ENCODE results near the gene ACAT2. TPM values are rescaled to one million over a fixed set of nuclear protein-coding genes. Genes with fewer than 3 reads are reported as not detected.

The ACAT2 gene
- total RNA-seq, 1 experiment from 2014 or later, result 156 TPM

DNA sequence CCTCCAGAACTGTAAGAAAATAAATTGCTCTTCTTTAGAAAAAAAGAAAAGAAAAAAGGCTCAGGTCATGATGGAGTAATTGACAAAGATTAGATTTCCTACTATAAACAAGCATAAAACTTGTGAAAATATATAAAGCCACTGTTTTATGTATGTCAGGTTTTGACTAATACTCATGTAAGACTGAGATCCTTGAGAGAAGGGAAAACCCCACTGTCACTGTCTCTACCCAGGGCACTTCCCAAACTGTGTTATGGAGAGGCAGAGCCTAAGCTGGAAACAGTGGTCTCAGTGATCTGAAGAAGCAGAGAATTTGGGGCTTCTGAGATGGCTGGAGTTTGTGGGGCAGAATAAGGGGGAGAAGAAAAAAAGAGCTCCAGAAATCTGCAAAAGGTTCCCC is 7.6 kb downstream of the ACAT2 start:
- H3K9ac ChIP-seq (ENCODE audit: extremely low read depth, insufficient read length, low read length), result no peak overlapping the region
- H2BK5ac ChIP-seq (ENCODE audit: insufficient read length, low read length), result no peak overlapping the region
- no peak overlapping the region for H3K14ac ChIP-seq (ENCODE audit: insufficient read depth, low read length)
- no peak overlapping the region for H4K5ac ChIP-seq (ENCODE audit: insufficient read length, low read depth, low read length)
- H3K36me3 Mint-ChIP-seq (ENCODE audit: insufficient read depth in 1 of 3, low read depth in 3 of 3), result peaks cover 68 to 94% (median 90%) of the 10 kb centered on the region in 3 experiments
- H3T11ph ChIP-seq (ENCODE audit: low read length), result no peak overlapping the region
- H3K23me2 ChIP-seq (ENCODE audit: insufficient read length, low read depth, low read length, poor library complexity, severe bottlenecking), result no peaks in the 10 kb centered on the region
- no peak overlapping the region for H3K23ac ChIP-seq (ENCODE audit: insufficient read length, low read depth, low read length)
- H4K91ac ChIP-seq (ENCODE audit: insufficient read length, low read depth, low read length), result no peak overlapping the region
- no peak overlapping the region for H3K27ac Mint-ChIP-seq
- no peak overlapping the region for H2BK15ac ChIP-seq (ENCODE audit: low read depth, low read length)
- peaks cover 0 to 4% of the 10 kb centered on the region in 2 experiments; a peak in 1 of 5 replicates for H3K9me3 Mint-ChIP-seq
- no peak overlapping the region for H3K4ac ChIP-seq (ENCODE audit: low read depth, low read length)
- no peak for DNase-seq
- H3K27me3 ChIP-seq (ENCODE audit: insufficient read depth, low read length), result no peaks in the 10 kb centered on the region; the same call in 1 of the 2 replicates
- no peak overlapping the region for H3K4me2 ChIP-seq (ENCODE audit: insufficient read depth, insufficient read length, low read length)
- no peak overlapping the region for H4K8ac ChIP-seq (replicated peaks; ENCODE audit: insufficient read length, low read depth, low read length)
- H3K4me1 Mint-ChIP-seq, result peaks cover 0 to 2% of the 10 kb centered on the region in 2 experiments; a peak in 1 of 4 replicates
- H3K9me3 ChIP-seq (ENCODE audit: control insufficient read depth, low read depth, low read length), result no peaks in the 10 kb centered on the region
- H4K20me1 ChIP-seq (ENCODE audit: control insufficient read depth, insufficient read depth, insufficient read length), result no peaks in the 10 kb centered on the region
- no peaks in the 10 kb centered on the region for H3K79me1 ChIP-seq (ENCODE audit: insufficient read depth, low read depth, low read length, poor library complexity, severe bottlenecking)
- no peak overlapping the region for H2AK5ac ChIP-seq (ENCODE audit: insufficient read length, low read length)
- H3K27ac ChIP-seq (ENCODE audit: insufficient read length, low read depth, low read length), result no peak overlapping the region
- no peak overlapping the region for H2BK120ac ChIP-seq (ENCODE audit: low read depth, low read length, poor library complexity, severe bottlenecking)
- TF ChIP-seq, protein P1, sequence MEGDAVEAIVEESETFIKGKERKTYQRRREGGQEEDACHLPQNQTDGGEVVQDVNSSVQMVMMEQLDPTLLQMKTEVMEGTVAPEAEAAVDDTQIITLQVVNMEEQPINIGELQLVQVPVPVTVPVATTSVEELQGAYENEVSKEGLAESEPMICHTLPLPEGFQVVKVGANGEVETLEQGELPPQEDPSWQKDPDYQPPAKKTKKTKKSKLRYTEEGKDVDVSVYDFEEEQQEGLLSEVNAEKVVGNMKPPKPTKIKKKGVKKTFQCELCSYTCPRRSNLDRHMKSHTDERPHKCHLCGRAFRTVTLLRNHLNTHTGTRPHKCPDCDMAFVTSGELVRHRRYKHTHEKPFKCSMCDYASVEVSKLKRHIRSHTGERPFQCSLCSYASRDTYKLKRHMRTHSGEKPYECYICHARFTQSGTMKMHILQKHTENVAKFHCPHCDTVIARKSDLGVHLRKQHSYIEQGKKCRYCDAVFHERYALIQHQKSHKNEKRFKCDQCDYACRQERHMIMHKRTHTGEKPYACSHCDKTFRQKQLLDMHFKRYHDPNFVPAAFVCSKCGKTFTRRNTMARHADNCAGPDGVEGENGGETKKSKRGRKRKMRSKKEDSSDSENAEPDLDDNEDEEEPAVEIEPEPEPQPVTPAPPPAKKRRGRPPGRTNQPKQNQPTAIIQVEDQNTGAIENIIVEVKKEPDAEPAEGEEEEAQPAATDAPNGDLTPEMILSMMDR (conservative IDR thresholded peaks at IDR 0.05), result no peak
- no peaks in the 10 kb centered on the region for H3K79me2 ChIP-seq (ENCODE audit: insufficient read depth, low read length)
- H3K4me1 ChIP-seq (ENCODE audit: insufficient read depth, low read length), result no peaks in the 10 kb centered on the region
- no peak overlapping the region for H3K18ac ChIP-seq (ENCODE audit: insufficient read length, low read depth, low read length)
- H2BK20ac ChIP-seq (ENCODE audit: low read depth, low read length, poor library complexity, severe bottlenecking), result no peak overlapping the region
- no peak overlapping the region for H2AFZ ChIP-seq (ENCODE audit: low read length)
- no peaks in the 10 kb centered on the region for H3K27me3 Mint-ChIP-seq (ENCODE audit: low read depth)
- H3K4me3 Mint-ChIP-seq, result no peak overlapping the region
- H3K56ac ChIP-seq (ENCODE audit: insufficient read length, low read depth, low read length), result no peak overlapping the region
- H2BK12ac ChIP-seq (ENCODE audit: insufficient read length, low read depth, low read length), result no peak overlapping the region

Data from H9 (cell line).